ENCODE results near the gene TMEM158.

Gene TMEM158

DNA sequence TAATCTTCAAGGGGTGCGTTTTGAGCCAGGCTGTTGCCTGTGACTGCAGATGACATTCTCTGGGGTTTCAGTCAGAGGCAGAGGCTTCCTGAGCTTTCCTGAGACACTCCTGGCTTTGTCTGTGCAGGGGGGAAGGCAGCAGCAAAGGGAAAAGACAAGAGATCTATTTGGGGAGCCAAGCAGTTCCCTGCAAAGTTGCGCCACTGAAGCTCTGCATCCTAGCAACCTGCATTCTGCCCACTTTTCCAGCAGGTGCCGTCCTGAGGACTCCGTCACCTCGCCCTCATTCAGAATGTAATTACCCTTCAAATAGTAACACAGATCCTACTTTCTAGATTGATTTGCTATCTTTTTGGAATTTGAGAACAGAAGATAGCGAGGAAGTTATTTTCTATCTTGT lies 1.9 kb upstream of the TMEM158 start:
- no peak for DNase-seq

DNA sequence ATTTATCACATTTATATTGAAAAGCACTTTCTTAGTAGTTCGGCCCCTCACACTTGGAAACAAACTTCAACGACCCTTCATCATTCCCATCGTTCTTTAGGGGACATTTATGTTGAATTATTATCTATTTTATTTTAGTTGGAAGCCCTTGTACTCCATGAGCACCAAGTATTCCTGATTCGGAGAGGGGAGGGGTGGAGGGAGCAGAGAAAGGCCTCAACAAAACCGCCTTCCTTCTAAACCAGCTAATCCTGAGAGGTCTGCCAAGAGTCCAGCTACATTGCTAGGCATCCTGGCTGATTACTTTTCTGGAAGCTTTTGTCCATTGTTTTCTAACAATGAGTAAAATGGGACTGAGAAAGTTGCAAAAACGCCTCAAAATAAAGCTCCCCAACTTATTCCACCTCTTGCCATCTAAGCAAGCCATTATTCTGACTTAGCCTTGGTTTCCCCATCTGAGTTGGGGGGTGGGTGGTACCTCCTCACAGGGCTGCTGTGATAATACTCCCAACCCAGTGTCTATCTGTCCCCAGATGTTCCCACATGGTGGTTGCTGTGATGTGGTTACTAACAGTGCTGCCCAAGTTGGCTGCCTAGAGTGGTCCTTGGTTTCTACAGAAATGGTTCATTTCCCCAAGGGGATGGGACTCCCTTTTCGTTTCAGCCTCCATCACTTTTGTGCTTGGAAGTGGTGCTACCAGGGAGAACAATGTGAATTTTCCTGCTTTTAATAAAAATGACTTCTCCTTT lies 1.2 kb upstream of the TMEM158 start:
- no peak for DNase-seq

DNA sequence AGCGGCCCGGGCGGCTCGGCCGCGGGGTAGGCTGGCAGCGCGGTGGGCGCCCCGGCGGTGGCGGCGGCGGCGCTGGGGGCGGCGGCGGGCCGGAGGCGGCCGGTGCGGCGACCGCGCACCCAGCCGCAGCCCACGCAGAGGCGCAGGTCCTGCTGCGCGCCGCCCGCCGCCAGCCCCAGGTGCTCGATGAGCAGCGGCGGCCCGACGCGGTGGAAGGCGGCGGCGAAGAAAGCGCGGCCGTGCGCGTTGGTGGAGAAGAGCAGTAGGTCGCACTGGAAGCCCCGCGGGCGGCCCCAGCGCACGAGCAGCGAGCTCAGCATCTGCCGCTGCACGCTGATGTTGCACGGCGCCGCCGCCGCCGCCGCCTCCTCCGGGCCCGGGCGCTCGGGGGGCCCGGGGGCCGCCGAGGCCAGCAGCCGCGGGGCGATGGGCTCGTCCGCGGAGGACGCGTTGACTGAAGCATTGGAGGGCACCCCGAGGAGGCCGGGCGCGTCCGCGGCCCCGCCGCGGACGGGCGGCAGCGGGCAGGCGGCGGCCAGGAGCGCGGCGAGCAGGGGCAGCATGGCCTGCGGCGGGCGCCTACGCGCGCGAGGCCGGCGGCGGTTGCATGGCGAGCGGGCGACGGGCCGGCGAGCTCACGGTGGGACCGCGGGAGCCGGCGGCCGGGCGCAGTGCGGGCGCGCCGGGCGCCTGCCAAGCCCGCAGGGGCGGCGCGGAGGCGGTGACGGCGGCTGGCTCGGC lies 452 bp downstream of the TMEM158 start:
- peak in 1 of 2 experiments; percentile 32 for DNase-seq

DNA sequence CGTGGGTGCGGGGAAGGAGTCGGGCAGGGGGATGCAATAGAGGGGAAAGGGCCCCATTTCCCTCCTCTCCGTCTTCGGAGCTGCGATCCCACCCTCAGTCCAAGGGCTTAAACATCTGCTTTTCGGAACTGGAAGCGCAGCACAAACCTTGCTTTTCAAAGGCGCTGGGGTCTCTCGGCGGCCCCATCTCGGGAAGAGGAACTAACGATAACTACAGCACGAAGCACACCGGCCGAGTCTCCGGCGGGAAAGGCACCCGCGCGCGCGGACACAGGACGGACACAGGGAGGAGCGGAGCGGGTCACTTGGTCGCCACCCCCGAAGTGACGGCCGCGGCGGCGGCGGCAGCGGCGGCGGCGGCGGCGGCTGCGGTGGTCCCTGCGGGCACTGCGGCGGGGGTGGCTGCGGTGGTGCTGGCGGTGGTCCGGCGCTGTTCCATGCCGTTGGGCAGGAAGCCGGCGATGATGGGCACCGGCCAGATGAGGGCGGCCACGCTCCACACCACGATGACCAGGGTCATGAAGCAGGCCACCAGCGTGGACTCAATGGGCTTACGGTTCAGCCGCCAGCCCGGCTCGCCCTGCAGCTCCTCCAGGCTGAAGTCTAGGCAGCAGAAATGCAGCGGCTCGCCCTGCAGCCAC lies 1.1 kb downstream of the TMEM158 start:
- peak; percentile 30 to 69 for DNase-seq

DNA sequence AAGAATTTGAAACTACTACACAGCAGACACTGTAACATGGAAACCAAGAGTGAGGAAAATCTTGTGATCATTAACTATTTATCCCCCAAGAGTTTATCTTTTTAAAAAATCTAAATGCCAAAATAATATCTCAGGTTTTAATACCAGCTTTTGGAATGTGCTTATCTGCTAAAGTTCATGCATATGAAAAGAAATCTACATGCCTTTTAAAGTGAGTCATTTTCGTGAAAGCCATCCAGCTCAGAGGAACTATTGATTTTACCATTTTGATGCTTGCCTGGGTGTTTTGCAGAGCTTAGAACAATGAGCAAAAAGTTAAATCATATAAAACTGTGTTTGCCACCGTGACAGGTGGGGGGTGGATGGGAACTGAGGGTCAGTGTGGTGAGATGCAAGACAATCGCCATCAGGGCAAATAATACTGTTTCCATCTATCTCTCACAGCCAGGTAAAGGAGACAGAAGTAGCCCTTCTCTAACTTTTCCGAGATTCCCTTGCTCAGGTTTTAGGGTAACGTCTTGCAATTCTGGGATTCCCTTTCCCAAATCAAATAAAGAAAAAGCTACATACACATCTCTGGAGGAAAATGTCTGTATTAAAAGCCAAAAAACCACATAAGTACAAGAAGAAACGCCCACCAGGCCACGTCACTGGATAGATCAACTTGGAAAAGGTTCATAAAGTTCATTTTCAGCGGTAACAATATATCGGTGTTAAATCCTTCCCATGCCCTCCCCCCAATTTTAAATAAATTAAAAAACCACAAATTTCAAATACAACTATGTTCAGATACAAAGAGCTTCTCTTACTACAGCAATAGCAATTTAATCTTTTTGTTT lies 2.0 kb downstream of the TMEM158 start:
- DNase-seq = no peak

DNA sequence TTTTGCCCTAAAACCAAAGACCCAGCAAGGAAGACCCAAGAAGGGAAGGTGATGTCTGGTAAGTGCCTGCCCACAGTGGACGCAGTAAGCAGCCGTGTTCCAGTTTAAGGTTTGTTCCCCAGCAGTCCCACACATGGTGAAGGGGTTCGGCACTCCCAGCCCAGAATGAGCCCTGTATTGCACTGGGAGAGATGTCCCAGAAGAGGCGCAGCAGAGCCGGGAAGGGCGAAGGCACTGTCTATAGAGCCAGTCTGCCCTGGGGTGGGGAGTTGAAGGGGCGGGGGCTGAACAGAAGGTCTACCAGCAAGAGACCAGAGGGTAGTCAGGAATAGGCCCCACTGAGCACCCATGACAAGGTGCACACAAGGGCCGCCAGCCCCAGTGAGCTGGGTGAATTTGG lies 6.4 kb downstream of the TMEM158 start:
- DNase-seq = no peak

DNA sequence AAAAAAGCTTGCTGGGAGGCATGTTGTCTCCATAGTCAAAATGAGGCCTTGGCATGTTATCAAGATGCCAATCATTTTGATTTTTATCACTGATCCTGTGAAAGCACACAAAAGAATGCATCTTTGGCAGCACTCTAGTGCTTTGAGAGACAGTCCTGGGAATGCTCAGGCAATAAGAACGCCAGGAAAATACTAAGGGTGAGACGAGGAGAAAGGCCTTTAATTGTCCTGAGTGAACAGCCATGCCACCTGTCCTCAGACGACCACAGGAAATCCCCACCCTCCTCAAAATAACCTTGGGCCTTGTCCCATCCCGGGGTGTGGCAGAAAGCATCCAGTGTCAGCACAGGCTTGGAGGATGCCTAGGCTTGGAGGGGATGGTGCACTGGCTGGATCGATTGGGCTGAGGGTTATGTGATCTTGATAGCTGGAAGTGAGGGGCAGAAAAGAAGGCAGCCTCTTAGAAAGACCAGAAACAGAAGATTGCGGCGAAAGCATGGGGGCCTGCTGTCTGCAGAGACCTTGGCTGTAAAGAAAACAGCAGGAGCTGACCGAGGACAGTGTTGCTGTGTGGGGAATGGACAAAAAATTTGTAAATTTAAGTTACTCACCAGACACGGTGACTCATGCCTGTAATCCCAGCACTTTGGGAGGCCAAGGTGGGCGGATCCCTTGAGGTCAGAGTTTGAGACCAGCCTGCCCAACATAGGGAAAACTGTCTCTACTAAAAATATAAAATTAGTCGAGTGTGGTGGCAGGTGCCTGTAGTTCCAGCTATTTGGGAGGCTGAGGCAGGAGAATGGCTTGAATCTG lies 7.3 kb downstream of the TMEM158 start:
- DNase-seq = no peak

DNA sequence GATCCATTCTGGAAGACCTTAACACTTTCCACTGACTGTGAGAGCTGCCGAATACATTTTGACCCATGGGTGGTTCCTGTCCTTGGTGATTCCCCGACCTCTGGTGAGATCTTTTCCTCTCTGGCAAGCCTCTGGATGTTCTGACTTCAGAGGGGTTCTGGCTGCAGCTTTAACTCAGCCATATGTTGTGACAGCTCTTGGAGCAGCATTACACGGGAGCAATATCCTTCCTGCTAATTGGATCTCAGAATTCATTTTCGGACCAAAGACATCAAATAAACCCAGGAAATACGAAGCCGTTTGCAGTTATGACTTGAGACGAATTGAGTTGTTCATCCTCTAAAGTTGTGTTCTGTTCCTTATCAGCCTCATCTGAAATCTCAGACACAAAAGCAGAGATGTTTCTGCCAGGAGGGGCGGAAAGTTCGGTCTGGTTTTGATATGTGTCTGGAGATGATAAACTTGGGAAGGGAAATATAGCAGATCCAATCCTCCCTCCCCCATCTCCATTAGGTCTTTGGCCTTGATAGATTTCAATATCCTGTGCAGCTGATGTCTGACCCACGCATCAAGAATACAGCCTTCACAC lies 10.0 kb downstream of the TMEM158 start:
- peak in 1 of 2 experiments; percentile 31 for DNase-seq

DNA sequence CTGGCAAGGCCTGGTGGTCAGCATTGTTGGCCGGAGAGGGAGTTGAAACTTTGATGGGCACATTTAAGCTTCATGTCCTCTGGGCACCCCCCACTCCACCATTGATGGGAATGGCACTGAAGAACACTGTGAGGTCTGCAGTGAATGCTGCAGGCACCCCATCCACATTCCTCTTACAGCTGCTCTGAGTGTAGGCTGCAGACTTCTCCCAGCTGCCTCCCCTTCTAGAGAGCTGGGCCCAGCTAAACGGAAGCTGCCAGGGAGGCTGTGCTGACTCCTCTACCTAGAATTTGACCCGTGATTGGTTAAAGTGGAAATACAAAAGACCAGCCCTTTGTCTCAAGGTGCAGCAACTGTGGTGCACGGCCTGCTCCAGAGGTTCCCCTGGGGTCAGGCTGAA lies 10.6 kb downstream of the TMEM158 start:
- peak in 1 of 2 experiments; percentile 10 for DNase-seq

DNA sequence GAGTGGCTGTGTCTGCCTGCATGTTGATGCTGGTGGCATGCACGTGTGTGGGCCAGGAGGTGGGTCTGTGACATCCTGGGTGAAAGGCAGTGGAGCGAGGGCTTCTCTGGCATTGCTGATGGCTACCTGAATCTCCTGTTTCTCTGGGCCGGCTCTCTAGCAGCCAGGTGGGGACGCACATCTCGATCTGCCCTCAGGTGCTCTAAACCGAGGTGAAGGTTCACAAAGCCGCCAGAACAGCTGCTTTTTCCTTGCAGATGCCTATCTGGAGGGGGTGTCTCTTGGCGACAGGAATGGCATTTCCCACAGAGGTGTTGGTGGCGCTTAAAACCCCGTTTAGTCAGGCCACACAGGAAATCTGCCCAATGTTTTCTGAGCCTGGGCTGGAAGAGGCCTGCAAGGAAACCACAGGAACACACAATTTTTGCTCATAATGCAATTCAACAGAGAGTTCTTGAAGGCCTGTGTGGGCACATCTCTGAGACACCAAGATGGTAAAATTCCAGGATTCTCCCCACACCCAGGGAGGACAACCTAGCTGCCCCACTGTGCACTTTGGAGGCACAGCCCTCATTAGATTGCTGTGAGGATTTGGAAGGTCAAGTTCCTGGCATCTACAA lies 11.9 kb downstream of the TMEM158 start:
- no peak for DNase-seq

DNA sequence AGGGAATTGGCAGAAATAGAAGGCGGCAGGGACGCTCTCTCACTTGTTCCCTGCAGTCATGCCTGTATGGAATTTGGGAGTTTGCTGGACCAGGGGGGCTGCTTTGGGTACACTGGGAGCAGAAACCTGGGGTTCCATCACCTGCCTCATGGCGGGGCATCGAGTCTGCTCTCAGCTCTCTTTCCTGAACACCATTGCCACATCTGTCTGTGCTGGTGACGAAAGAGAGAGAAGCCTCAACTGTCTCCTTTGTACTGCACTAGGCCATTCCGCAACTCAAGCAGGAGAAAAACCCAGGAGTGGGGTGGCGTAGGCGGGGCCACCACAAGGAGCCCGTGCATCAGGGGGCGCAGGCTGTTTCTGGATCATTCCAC lies 14.0 kb downstream of the TMEM158 start:
- DNase-seq = no peak

DNA sequence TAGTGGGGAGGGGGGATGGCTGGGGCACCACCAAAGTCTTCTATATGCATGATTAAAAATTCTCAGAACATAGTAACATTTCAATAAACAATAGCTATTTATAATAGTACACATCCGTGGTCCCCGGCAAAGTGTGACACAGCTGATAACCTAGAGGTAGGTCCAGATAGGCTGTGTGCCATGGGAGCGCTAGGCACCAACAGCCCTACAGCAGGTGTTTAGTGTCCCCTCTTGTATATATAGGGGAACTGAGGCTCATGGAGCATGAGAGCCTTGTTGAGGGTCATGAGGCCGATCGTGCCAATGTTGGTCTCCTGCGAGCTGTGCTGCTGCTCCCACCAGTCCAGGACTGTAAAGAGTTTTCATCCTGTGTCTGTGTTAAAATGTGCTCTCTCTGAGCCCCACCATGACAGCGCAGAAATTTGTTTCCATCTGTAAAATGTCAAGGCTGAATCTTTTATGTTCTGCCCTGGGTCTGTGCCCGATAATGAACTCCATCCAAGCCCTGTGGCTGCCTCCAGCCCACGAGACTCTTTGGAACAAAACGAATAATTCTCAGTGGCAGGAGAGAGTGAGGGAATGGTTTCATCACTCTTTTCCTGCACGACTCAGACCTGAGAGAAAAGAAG lies 14.5 kb downstream of the TMEM158 start:
- no peak for DNase-seq

DNA sequence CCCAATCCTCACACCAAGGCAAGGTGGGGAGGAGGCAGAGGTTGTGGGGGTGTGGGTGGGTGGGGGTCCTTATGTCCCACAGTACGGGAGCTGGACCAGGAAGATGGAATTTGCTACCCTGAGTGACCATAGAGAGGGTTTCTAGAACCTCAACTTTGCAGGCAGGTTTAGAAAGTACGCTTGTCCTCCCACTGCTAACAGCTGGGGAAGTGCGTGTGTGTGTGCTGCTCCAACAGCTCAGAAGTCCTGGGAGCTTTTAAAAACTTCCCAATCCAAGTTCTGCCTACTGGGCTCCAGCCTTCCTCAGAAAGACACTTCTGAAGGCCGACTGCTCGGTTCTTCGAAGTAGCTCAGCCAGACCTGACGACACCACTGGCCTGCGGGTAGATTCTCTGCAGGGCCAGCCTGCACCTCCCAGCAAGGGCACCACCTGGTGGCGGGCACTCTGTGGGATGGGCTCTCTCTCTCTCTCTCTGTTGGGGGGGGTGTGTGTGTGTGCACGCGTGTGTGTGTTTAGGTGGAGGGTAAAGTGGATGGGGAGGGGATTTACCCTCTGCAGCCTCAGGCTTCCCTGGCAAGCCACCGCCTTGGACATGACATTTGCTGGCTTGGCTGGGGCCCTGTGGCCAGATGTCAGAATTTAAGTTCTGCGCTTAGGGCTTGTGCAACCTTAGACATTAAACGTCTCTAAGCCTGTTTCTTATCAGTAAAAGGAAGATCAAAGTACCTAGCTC lies 15.6 kb downstream of the TMEM158 start:
- DNase-seq = peak in 1 of 2 experiments; percentile 43

DNA sequence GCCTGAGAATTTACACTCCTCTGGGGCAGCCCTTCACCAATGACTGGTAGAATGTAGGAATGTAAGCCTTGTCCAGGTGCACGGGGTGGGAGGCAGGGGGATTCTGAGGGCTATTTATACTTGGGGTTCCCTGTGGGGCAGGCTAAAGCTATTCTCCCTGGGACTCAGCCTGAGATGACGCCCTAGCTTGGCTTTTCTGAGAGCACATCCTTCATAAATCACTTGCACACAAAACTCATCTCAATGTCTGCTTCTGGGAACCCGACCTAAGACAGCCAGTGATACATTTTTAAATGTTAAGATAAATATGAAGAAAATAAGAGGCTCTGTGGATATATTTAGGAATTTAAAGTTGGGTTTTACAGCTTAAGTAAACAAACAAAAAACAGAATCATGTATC lies 16.6 kb downstream of the TMEM158 start:
- no peak for DNase-seq

DNA sequence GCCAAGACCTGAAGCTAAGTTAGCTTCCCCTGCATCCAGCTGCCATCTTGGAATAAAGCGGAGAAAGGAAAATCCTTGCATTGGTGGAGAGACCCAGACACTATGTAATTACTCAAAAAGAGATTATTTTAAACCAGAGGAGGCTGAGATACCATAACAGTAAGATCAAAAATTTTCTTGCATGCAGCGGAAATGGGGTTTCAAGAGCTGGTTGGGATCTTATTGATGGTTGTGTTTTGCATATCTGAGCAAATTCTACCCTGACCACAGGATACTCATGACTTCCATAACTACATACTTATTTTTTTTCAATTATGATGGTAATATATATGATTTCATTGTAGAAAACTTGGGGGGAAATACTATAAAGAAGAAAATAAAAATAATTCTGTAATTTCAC lies 17.5 kb downstream of the TMEM158 start:
- no peak for DNase-seq

DNA sequence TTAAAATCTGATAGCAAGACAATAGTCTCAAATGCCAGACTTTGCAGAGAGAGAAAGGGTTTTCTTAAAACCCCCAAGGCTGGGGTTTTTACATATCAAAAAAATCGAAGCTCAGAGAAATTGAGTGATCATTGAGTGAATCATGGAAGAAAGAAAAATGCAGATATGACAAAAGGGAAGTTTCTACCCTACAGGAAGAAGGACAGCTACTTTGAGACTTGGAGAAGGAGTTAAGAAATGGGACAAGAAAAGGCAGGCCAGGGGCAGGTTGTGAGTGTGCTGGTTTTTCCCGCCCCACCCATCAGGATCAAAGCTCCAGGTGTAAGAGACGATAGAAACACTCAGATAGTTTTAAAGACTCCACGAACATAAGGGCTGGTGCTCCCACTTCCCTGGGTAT lies 18.6 kb downstream of the TMEM158 start:
- no peak for DNase-seq

DNA sequence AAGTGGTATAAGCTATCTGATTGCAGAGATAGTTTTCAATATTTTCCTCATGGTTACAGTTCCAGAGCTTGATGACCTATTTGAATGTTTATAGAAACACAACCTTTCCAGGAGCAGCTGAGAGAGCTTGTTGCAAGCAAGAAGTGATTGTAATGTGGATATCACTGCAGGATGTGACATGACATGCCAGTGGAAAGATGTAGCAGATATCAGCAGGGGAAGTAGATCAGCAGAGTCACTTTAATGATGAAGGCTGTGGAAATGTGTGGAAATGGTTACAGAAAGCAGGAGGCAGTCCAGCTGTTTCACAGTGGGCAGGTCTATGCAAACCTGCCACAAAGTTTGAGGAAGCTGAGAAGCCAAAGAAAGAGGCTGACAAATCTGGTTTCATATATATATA lies 21.0 kb downstream of the TMEM158 start:
- no peak for DNase-seq

DNA sequence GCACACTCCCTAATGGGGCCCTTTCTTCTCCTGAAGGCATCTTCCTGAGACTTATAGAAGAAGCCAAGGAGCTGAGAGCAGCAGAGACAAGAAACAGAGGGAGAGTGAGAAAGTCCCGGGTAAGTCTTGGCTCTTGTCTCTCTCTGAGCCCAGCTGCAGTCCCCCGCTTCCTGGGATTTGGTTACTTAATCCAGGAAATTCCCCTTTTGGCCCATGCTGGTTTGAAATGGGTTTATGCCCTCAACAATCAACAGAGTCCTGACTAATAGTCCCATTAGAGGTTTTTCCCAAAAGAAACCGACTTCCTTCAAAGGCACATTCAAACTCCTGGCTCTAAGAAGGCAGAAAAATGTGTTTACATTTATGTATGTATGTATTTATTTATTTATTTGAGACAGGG lies 22.0 kb downstream of the TMEM158 start:
- DNase-seq = no peak

DNA sequence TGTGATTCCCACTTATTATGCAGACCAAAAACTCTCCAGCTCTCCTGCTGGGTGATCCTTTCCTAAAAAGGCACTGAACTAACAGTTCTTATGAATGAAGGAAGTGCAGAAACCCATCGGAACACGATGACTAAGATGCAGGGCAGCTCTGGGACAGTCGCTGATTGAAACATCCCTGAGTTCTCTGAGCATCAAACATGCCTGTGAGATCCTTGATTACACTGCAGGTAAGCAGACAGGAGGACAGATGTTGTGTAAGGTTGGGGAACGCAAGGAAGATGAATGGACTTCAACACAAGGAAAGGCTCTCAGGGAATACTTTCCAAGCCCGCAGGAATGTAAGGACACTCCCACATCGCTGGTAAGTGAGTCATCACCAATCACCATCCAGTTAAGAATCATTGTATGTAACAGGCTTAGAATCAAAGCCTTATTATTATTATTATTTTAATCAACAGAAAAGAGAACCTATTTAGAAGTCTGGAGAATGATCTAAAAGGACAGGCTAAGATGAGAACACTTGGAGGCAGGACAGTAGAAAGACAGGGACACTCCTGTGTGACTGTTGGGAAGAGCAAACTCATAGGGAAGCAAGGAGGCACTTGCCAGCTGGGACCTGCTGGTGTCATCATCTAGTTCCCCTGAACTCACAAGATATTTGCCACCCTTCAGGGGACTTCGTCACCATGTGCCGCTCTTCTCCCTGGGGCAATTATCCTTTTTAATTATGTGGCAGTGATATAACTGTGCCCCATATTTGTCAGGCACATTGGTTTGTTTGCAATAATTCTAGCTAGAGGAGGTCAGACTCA lies 26.0 kb downstream of the TMEM158 start:
- DNase-seq = no peak
